Activated CD4-positive, alpha-beta T cell treated with anti-CD3 and anti-CD28 coated beads for 48 hours (primary cell): ENCODE measurements around the gene PALD1.

Source experiments
- DNase-seq: peaks from one replicate; pipeline ENCODE4 v3.0.0-alpha.2; 2020

Gene PALD1

DNA sequence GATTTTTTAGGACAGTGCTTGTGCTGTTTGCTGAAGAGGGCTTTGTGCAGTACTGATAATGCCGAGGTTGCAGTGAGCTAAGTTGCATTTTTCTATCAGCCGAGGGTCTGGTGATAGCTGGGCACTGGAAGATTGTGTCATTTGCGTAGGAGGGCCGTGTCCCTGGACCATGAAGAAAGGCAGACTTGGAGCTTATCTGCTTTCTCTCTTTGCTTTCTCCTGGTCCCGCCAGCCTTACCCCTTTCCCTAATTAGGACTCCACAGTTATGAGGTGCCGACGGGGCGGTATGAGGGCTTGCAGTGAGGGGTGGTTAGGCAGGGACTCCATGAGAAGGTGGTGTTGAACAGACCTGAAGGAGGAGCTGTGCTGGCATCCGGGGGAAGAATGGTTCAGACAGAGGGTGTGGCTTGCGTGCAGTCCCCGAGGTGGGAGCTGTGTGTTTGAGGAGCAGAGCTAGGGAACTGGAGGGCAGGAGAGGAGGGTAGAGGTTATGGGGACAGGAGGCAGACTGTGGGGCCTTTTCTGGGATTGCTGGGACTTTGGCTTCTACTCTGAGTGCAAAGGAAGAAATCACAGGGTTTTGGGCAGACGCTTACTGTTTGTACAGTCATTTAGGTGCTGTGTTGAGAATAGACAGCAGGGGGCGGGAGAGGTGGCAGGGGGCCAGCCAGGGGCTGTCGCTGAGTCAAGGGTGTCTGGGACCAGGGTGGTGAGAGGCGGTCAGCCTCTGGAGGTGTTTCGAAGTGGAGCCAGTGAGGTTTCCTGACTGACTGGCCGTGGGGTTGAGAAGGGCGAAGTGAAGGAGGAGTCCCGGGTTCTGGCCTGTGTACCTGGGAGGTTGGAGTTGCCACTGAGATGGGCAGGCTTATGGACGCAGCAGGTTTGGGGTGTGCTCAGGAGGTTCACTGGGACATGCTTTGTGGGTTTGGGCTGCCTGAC is 80.6 kb downstream of the PALD1 start:
- DNase-seq: peak; percentile 88

DNA sequence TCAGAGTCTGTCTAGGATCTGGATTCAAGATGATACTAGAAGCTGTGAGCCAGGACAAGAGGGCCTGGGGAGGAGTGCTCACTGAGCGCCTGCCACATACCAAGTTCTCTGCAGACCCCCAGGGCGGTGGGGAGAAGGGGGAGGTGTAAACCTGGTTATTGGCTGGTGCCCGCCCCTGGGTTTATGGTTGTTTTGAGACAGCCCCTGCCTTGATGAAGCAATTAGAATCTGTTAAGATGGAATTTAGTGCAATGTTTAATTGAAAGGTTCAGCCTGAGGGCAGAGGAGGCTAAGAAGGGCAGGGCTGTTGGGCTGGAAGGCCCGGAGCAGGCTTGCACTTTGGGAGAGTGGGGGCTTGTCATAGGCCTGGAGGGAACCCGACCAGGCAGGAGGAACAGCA is 81.3 kb downstream of the PALD1 start:
- DNase-seq: no peak

DNA sequence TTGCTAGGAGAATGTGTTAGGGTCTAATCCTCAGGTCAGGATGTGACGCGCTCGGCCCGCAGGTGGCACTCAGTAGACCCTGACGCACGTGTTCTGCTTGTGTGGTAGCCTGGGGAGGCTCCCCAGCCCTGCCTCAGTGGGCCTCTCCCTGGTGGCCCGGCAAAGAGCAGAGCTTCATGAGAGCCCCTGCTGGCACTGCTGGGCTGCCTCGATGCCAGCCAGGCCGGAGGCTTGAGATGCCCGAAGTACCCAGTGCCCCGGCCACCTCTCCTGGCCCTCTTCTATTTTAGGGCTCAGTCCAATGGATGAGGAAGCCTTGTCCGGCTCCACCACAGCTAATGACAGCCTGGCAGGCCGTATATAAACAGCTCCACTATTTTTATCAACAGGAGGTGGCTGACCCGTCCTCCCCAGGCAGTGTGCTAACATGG is 82.0 kb downstream of the PALD1 start:
- no peak for DNase-seq

DNA sequence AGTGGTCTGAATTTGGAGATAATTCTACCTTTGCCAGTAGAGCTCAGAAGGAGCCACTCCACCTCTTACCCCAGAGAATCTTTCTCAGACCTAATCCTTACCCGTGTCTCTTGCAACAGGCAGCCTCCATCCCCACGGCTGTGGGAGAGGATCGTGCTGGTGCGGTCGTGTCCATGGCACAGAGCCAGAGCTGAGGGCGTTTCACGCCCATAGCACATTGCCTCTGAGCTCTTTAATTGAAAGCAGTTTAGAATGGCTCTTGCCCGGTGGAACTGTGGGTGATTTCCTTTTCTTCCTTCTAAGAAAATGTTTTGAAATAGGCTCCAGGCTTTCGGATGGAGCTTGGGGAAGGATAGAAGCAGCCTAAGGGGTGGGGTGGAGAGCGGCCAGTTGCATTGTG is 82.5 kb downstream of the PALD1 start:
- DNase-seq: no peak

DNA sequence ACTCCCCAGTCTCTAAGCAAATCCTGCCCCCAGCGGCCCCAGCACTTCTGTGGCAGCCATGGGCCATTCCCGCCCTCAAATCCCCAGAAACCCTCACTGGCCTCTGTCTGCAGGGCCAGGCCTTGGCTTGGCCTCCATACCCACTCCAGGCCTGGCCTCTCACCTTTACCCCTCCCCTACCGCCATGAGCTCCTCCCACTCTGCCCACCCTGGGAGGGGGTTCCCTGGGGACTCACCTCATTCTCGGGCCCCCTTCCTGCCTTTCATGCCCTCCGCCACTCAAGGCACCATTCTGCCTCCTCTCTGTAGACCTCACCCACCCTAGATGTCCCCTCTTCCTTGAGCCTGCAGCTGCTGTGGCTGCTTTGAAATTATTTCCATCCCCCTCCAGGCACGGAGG is 83.0 kb downstream of the PALD1 start:
- no peak for DNase-seq

DNA sequence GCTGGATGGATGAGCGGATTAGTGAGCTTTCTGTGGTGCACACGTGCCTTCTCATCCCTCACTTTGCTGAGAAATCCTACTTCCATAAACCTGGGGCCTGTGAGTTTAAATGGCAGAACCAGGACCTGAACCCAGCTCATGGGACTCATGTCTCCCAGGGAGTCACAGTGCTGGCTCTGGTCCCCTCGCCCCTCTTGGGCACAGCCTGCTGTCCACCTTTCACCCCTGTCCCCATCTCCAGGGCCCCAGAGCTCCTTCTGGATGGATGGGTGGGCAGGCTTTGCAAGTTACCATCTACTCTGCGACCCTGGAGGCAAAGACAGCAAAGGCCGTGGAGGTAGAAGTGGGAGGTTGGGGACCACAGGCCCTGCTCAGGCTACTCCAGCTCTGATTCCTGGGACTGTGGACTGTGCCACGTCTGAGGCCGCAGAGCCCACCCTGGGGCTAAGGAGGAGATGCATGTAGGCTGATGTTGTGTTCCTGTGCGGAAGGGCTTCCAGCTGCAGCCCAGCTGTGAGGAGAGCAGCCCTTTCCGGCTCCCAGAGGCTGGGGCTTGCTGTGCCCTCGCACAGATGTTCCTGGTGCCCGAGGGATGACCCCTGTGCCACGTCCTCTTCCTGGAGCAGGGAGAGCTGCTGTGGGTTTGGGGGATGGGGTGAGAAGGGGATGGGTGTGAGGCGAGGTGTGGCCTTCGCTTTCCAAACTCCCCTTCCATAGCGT is 83.6 kb downstream of the PALD1 start:
- DNase-seq: no peak

DNA sequence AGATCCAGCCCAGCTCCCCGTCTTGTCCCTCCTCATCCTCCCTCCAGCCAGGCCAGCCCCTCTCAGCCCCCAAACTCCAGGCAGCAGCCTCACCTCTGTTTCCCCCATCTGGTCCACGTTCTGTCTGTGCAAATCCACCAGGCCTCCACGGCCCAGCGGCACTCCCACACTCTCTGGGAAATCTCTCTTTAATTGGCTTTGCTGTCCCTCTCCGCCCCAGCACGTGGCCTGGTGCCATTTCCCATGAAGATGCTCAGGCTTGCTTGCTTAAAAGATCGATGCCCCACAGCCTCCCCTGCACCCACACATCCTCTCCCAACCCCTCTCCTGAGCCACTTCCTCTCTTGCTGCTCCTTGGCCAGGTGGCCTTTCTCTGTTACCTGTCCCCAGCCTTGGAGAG is 84.7 kb downstream of the PALD1 start:
- no peak for DNase-seq

DNA sequence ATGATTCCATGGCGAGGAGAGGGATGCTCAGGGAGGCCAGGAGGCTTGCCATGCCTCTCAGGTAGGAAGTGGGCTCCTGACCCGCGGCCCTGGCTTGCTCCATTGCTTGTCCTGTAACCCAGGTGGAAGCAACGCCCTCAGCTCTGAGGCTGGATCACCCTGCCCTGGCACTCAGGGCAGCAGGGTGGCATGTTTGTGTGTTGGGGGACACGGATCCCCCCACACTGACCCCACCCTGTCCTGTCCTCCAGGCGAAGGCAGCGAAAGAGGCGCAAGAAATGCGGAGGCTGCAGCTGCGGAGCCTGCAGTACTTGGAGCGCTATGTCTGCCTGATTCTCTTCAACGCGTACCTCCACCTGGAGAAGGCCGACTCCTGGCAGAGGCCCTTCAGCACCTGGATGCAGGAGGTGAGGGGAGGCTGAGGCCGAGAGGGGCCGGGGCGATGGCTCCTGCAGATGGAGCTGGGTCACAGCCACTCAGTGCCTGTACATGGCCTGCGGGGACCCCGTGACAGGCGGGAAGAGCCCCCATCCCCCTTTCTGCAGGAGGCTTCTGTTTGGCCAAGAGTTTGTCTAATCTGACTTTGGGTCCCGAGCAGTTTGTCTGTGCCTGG is 85.7 kb downstream of the PALD1 start:
- no peak for DNase-seq

DNA sequence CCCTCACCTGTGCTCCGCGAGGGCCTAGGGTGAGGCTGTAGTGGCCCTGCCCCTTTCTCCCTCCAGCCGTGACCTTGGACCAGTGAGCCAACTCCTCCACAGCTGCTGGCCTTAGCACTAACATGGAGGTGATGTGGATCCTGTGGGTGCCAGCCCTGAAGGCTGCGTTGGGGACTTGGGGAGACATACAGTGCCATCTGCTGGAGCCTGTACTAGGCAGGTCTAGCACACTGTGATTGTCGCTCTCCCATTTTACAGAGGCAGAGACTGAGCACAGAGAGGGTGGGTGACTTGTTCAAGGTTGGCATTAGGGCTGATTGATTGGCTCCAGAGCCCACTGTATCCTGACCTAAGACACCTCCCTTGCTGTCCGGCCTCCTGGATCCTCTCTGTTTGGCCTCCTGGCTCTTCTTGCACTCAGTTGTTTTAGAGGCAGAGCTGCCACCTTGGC is 86.4 kb downstream of the PALD1 start:
- DNase-seq: no peak

DNA sequence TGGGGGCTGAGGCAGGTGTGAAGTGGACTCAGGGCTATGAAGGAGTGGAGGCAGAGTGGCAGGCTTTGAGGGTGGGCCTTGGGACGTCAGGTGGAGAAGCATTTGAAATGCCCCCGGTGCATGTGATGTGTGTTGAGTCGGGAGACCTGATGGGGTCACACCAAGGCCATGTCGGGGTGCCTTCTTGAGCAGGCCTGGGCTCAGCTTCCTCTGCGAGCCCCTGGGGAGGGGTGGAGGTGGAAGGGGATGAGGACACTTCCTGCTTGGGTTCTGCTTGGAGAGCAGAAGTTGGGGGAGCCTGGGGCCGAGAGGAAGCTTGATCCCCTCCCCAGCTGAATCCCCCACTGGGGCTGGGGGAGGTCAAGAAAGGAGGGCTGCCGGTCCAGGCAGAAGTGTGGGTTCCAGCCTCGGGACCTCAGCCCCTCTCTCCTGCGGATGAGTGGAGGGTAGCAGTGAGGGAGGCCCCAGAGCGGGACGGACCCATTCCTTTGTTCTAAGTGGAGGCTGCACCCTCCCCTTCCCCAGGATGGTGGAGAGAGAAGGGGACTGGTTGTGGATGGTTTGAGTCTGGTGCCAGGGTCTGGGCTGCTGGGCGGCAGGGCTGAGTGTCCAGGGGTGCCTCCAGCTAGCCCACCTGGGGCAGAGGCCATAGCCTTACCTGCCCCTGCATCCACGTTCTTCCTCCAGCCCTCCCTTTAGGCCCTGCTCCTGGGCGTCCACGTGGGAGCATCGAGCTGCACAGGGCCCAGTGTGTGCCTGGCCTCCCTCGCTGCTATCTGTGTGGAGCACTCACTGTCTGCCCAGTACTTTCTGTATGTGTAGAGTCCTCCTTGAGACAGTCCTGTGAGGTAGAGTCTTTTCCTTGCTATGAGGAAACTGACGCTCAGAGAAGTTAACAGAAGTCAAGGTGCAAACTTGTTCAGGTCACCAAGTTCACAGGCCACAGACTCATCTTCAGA is 87.3 kb downstream of the PALD1 start:
- DNase-seq: no peak

DNA sequence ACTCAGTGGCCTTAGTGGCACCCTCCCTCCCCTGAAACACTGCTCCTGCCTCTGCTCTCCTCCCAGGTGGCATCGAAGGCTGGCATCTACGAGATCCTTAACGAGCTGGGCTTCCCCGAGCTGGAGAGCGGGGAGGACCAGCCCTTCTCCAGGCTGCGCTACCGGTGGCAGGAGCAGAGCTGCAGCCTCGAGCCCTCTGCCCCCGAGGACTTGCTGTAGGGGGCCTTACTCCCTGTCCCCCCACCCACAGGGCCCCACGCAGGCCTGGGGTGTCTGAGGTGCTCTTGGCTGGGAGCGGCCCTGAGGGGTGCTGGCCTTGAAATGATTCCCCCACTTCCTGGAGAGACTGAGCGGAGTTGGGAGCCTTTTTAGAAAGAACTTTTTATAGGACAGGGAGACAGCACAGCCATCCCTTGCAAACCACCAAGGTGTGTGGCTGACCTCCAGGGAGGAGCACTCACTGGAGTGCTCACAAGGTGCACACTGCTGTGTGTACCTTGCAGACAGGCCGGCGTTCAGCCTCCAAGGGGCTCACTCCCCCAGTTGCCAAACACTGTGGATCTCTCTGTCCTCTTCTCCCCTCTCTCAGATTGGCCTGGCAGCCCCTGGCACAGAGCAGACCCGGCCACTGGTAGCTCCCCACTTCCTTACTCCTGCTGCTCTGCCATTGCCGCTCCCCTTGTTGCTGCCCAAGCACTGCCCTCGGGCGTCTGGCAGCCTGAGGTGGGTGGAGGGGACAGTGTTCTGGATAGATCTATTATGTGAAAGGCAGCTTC is 88.1 kb downstream of the PALD1 start:
- no peak for DNase-seq

DNA sequence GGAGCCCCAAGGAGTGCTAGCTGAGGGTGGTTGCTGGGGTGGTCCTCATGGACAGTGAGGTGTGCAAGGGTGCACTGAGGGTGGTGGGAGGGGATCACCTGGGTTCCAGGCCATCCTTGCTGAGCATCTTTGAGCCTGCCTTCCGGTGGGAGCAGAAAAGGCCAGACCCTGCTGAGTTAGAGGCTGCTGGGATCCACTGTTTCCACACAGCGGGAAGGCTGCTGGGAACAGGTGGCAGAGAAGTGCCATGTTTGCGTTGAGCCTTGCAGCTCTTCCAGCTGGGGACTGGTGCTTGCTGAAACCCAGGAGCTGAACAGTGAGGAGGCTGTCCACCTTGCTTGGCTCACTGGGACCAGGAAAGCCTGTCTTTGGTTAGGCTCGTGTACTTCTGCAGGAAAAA is 89.0 kb downstream of the PALD1 start:
- DNase-seq: no peak

DNA sequence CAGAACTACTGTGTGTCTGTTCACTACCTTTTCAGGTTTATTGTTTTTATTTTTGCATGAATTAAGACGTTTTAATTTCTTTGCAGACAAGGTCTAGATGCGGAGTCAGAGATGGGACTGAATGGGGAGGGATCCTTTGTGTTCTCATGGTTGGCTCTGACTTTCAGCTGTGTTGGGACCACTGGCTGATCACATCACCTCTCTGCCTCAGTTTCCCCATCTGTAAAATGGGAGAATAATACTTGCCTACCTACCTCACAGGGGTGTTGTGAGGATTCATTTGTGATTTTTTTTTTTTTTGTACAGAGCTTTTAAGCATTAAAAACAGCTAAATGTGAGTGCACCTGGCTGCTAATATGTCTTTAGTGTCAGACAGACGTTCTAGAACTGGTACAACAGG is 89.5 kb downstream of the PALD1 start:
- DNase-seq: no peak

DNA sequence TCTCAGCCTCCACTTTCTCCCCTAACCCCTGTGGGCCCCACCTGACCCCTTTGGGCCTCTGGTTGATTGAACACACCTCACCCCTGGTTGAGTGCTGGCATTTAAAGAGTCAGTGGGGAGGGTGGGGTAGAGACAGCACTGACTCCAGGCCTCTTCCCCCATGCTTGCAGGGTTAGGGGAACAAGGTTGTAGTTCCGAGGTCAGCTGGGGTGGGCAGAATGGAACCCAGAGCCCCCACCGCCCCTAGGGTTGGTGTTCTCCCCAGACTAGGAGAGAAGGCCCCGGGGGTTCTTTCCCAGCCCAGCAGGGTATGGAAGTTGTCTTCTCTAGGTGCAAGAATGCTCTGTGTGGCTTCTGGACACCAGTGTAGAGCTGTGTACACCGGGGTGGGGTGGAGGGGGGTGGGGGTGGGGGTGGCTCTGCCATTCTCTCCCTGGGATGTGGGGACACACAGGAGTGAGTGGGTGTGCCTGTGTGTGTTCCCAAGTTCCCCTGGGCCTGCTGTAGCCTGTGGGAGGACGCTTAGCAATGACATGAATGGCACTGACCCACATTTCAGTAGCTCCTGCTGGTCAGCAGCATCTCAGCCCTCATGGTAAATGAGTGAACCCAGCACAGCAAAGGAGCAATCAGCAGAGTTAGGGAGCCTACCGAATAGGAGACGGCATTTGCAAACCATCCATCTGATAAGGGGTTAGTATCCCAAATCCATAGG is 90.4 kb downstream of the PALD1 start:
- DNase-seq: no peak

DNA sequence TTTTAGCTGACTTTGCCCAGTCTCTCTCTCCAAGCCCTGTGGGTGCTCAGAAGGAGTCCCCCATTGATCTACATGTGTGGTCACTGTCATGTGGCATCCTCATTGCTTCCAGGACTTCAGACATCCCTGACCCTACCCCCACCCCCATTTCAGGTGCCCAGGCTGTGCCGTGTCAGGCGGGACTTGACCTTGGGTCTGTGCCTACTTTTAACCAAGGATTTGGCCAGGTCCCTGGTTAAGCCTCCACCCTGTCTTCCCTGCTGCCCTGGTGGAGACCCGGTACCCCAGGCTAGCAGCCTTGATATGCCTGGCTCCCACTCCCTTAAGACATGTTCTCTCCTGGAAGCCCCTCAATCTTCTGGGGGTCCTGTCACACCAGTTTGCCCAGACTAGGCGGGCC is 92.7 kb downstream of the PALD1 start:
- no peak for DNase-seq

DNA sequence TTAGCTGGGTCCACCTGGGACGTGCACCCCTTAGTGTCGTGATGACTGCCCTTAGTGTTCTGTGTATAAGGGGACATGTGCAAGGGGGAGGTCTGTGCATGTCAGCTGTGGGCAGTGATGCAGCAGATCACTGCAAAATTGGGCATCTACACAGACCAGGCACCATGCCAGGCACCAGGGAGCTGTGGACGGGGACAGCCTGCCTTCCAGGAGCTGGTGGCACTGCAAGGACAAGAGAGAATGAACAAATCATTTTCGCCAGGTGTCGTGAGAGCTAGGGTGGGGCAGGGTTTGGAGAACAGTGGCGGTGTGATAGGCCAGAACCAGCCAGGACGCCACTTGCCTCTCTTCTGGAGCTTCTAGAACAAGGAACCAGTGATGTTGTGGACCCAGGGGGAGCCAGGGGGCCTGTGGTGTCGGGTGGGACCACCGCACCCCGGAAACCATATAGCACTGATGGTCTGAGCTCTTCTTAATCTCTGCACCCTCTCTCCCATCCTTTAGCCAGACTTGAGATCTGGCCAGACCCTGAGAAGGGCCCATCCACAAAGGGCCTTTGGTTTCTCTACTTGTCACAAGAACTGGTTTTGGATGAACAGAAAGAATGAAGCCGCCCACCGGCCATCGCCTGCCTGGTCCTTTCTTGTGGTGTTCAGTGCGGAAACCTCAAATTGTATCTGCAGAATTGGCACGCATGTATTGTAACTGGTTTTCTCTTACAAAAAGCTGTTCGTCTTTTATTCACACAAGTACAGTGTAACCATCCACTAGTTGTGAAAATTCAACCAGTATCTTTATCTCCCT is 93.3 kb downstream of the PALD1 start:
- no peak for DNase-seq

DNA sequence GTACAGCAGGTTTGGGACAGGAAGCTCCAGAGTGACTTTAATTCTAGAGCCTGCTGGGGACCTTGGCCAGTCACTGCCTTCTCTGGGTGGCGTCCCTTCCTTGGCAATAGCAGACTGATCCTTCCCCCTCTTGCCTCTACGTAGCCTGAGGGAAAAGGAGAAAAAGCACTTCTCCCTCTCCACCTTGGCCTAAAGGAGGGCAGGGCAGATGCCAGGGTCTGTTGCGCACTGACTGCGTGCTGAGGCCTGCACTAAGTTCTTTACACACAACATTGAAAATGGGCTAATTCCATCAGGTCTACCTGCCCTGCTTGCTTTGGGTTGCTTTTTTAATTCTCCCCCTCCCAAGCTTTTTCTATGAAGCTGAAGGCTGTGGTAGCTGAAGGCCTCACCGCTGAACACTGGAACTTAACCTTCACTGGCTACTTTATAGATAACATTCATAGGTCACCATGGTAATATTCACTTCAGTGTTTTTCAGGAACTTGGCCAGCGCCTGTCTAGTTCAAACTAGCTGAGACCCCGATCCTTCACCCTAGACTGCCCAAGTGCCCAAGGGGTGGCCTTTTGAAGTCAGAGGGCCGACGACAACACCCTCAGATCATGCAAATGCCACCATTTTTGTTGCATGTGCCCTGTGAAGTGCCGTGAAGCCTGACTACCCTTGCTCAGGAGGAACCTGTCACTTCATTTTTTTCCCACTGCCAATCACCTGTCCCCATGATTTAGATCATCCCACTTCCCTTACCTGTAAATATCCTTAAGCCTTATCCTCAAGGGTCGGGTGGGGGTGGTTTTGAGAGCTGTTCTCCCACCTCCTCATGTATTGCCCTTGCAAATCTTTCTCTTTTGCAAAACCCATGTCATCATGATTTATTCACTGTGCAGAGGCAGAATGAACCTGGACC is 95.3 kb downstream of the PALD1 start:
- DNase-seq: no peak

DNA sequence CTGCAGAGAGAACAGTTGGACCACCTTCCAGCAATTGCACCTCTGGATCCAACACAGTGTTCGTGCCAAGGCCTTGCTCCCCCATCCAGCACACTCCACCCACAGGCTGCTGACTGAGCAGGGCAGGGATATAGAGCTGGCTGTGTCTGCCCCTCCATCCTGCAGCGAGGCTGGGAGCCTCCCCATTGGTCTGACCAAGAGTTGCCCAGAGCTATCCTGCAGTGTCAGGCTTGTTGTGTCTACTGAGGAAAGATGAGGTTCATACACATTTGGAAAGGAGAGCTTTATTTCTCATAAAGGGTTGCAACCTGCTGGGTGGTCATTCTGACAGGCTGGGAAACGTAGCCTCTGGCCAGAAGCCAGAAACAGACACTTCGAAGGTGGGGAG is 96.9 kb downstream of the PALD1 start:
- DNase-seq: no peak
